PC-9 (cell line): Measurements from ENCODE around the gene IFNB1. TPM values are rescaled to one million over a fixed set of nuclear protein-coding genes. Genes with fewer than 3 reads are reported as not detected.

Experiments used
- BruUV-seq: library from RNA; stranded (reverse); fragments of 400-500 nt; replicated peaks from 2 replicates; lab custom pipeline; 2021; lab: Mats Ljungman, UMichigan
- CTCF ChIA-PET: fragments of 300-600 bp; sonication (Branson Sonifier 250); formaldehyde crosslinking; loops from one replicate; lab custom pipeline; 2022; ENCODE audit warnings: antibody characterized with exemption; lab: Charles Lee
- POLR2A ChIA-PET: fragments of 300-600 bp; sonication (Branson Sonifier 250); formaldehyde crosslinking; loops from one replicate; lab custom pipeline; 2022; ENCODE audit warnings: antibody characterized with exemption; ENCODE audit not compliant: unreplicated experiment; lab: Charles Lee
- DNase-seq, 2 experiments: peaks; one replicate each; pipeline versions ENCODE4 v3.0.0 to v3.0.0-alpha.2; 2015 to 2022; ENCODE audit warnings: mixed read lengths in 1 of 2
- H2AFZ ChIP-seq: fragments of 200-600 bp; sonication (generic); 2 replicates; pipeline ENCODE4 v1.8.1; 2017; ENCODE audit warnings: antibody characterized with exemption
- H3F3A ChIP-seq: fragments of 200-600 bp; sonication (generic); 2 replicates; pipeline ENCODE4 v1.8.1; 2017; ENCODE audit warnings: antibody characterized with exemption, mild to moderate bottlenecking, low read depth; ENCODE audit not compliant: insufficient read depth
- H3K27ac ChIP-seq: fragments of 200-600 bp; sonication (generic); 2 replicates; pipeline ENCODE4 v1.6.1; 2016; ENCODE audit warnings: mixed run types
- H3K27me3 ChIP-seq: fragments of 200-600 bp; sonication (generic); 2 replicates; pipeline ENCODE4 v1.6.1; 2016; ENCODE audit warnings: low read depth, mixed run types; ENCODE audit not compliant: insufficient read depth
- H3K36me3 ChIP-seq: fragments of 200-600 bp; sonication (generic); 2 replicates; pipeline ENCODE4 v1.6.1; 2016; ENCODE audit warnings: low read depth, mixed run types
- H3K4me1 ChIP-seq: fragments of 200-600 bp; sonication (generic); replicated peaks from 2 replicates; pipeline ENCODE4 v1.6.1; 2016; ENCODE audit warnings: mixed run types; ENCODE audit not compliant: insufficient read depth
- H3K4me2 ChIP-seq: fragments of 200-600 bp; sonication (generic); 2 replicates; pipeline ENCODE4 v1.6.1; 2017; ENCODE audit warnings: mixed run types
- H3K4me3 ChIP-seq: fragments of 200-600 bp; sonication (generic); 2 replicates; pipeline ENCODE4 v1.6.1; 2016; ENCODE audit warnings: mixed run types
- H3K79me2 ChIP-seq: fragments of 200-600 bp; sonication (generic); 2 replicates; pipeline ENCODE4 v1.6.1; 2017; ENCODE audit warnings: low read depth, mixed run types
- H3K9me2 ChIP-seq: fragments of 200-600 bp; sonication (generic); 2 replicates; pipeline ENCODE4 v1.8.1; 2017; ENCODE audit warnings: mild to moderate bottlenecking; ENCODE audit not compliant: insufficient read depth
- H3K9me3 ChIP-seq: fragments of 200-600 bp; sonication (generic); 2 replicates; pipeline ENCODE4 v1.8.1; 2016; ENCODE audit warnings: low read depth; ENCODE audit not compliant: insufficient read depth
- H4K20me1 ChIP-seq: fragments of 200-600 bp; sonication (generic); 2 replicates; pipeline ENCODE4 v1.8.1; 2017; ENCODE audit not compliant: insufficient read depth
- EZH2 ChIP-seq: fragments of 200-600 bp; sonication (generic); IDR thresholded peaks from 2 replicates; pipeline ENCODE4 v1.8.0; 2017; ENCODE audit warnings: antibody characterized with exemption, low read depth
- intact Hi-C: fragments of 100-400 bp; cut with micrococcal nuclease; formaldehyde crosslinking; loops from one replicate; pipeline ENCODE4 v1.10.0; 2022; ENCODE audit not compliant: unreplicated experiment
- total RNA-seq: library from RNA; stranded (reverse); gene quantifications from 2 replicates; pipeline ENCODE4 v1.2.3, GENCODE V29; 2021
- TF ChIP-seq, protein P1 (sequence below): fragments of 200-600 bp; sonication (generic); conservative IDR thresholded peaks from 2 replicates; pipeline ENCODE4 v1.6.1; 2017; ENCODE audit warnings: mixed run types, antibody characterized with exemption, mild to moderate bottlenecking, moderate library complexity

The IFNB1 gene
- total RNA-seq, 1 experiment from 2014 or later, result not detected

DNA sequence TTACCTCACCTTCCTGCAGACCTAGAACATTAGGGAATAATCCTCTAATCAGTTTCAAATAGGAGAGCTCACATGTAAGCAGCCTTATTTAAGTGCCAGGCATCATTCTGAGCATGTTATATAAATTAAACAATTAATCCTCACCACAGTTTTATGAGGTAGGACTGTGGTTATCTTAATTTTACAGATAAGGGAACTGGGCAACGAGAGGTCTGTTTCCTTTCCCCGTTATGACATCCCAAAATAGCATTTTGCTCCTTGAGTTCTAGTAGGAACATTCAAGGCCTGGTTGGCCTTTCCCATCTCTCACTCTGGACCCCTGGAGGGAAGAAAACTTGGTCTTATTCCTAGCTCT, 19.1 kb upstream of the IFNB1 start:
- Histone ChIP-seq H3F3A (peaks cover 18% of the 10 kb centered on the region; the same call in 1 of the 2 replicates), H3K9me2 (no peaks in the 10 kb centered on the region), H4K20me1 (no peaks in the 10 kb centered on the region), H2AFZ (peak overlapping the region; percentile 76; the same call in 1 of the 2 replicates), H3K79me2 (no peaks in the 10 kb centered on the region), H3K27me3 (no peaks in the 10 kb centered on the region), H3K36me3 (no peaks in the 10 kb centered on the region), H3K4me1 (peaks cover 30% of the 10 kb centered on the region), H3K4me2 (peak overlapping the region; percentile 75), H3K27ac (peak overlapping the region; percentile 89), H3K9me3 (no peaks in the 10 kb centered on the region), H3K4me3 (peak overlapping the region; percentile 43; the same call in 1 of the 2 replicates)
- no peak for TF ChIP-seq EZH2
- TF ChIP-seq, protein P1, sequence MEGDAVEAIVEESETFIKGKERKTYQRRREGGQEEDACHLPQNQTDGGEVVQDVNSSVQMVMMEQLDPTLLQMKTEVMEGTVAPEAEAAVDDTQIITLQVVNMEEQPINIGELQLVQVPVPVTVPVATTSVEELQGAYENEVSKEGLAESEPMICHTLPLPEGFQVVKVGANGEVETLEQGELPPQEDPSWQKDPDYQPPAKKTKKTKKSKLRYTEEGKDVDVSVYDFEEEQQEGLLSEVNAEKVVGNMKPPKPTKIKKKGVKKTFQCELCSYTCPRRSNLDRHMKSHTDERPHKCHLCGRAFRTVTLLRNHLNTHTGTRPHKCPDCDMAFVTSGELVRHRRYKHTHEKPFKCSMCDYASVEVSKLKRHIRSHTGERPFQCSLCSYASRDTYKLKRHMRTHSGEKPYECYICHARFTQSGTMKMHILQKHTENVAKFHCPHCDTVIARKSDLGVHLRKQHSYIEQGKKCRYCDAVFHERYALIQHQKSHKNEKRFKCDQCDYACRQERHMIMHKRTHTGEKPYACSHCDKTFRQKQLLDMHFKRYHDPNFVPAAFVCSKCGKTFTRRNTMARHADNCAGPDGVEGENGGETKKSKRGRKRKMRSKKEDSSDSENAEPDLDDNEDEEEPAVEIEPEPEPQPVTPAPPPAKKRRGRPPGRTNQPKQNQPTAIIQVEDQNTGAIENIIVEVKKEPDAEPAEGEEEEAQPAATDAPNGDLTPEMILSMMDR, result no peak
- intact Hi-C loops, result no loop called here
- POLR2A ChIA-PET, result interaction anchor here (0.6 kb wide), 1 partner anchor 594 kb away, joined by 6 read pairs; no protein-coding TSS in a partner anchor
- BruUV-seq, result no TSS peak
- DNase-seq, result no peak
- CTCF ChIA-PET, result no interaction called here

DNA sequence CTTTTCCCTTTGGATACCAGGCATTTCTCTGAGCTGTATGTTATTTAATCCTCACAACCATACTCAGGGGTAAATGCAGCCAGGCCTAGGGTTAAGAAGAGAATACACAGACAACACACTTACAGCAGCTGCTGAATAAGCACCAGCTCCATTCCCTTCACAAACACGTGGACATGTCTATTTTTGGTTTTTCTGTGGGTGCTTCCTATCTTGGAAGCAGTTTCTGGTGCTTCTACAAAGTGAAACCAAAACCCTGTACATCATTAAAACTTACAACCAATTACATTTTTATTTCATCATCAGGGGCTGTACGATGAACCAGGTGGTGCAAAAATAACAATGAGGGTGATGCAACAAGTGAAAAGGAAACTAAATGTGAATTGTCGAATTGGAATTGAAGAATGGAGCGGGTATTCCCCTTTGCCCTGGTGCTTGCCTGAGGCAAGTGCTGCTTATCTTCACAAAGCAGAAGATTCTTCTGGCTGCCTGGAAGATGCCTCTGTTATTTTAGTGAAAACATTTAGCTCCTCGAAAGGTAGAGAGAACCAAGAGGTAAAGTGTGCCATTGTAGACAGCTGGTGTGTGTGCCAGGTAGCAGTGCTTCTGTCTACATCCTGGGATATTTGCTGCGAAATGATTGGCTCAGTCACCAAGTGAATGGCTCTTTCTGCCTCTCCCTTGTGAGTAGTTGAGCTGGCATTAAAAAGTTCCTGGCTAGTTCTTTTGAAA, 18.6 kb upstream of the IFNB1 start:
- Histone ChIP-seq H3K27me3 (no peaks in the 10 kb centered on the region), H3K9me2 (no peaks in the 10 kb centered on the region), H3K27ac (peak overlapping the region; percentile 89), H2AFZ (peak overlapping the region; percentile 76), H3K4me1 (peaks cover 30% of the 10 kb centered on the region), H3F3A (peaks cover 18% of the 10 kb centered on the region; the same call in 1 of the 2 replicates), H3K4me2 (peak overlapping the region; percentile 75), H4K20me1 (no peaks in the 10 kb centered on the region), H3K9me3 (no peaks in the 10 kb centered on the region), H3K4me3 (peak overlapping the region; percentile 43), H3K79me2 (no peaks in the 10 kb centered on the region), H3K36me3 (no peaks in the 10 kb centered on the region)
- DNase-seq, result peak; percentile 19 to 48
- ChIA-PET POLR2A (interaction anchor here (0.6 to 0.7 kb wide), 2 partner anchors 66 to 593 kb away, joined by 3 to 6 read pairs; no protein-coding TSS in a partner anchor), CTCF (interaction anchor here (1.2 kb wide), 1 partner anchor 17 kb away, joined by 4 read pairs; no protein-coding TSS in a partner anchor)
- TF ChIP-seq, protein P1, result no peak
- TF ChIP-seq EZH2, result no peak
- no TSS peak for BruUV-seq
- intact Hi-C loops, result no loop called here

DNA sequence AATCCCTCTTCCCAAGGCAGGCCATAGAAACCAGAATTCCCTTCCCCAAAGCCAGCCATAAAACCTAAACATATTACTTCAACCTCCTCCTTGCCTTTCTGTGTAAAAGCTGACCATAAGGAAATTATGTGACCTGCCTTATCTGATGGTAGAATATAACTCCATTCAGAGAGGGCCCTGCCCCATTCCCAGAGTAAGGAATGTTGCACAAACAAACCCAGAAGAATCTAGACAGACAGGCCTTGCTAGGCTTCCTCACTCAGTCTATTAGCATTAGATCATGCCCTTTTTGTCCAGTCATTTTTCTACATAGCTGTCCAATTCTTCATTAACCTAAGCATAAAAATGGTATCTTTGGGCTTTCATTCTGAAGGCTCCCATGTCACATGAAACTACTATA, 17.8 kb upstream of the IFNB1 start:
- DNase-seq, result peak; percentile 41 to 73
- Histone ChIP-seq H3F3A (peaks cover 18% of the 10 kb centered on the region; the same call in 1 of the 2 replicates), H3K4me2 (peak overlapping the region; percentile 75), H3K4me3 (no peak overlapping the region; the same call in 1 of the 2 replicates), H3K4me1 (peaks cover 30% of the 10 kb centered on the region), H4K20me1 (no peaks in the 10 kb centered on the region), H3K27me3 (no peaks in the 10 kb centered on the region), H3K27ac (peak overlapping the region; percentile 89), H2AFZ (no peak overlapping the region; the same call in 1 of the 2 replicates), H3K36me3 (no peaks in the 10 kb centered on the region), H3K9me2 (no peaks in the 10 kb centered on the region), H3K79me2 (no peaks in the 10 kb centered on the region), H3K9me3 (no peaks in the 10 kb centered on the region)
- no TSS peak for BruUV-seq
- TF ChIP-seq, protein P1, result no peak
- no peak for TF ChIP-seq EZH2
- POLR2A ChIA-PET, result interaction anchor here (0.7 kb wide), 1 partner anchor 65 kb away, joined by 3 read pairs; no protein-coding TSS in a partner anchor
- intact Hi-C loops, result loop anchor here (1.0 kb wide), 1 partner anchor 65 kb away; no protein-coding TSS in a partner anchor
- CTCF ChIA-PET, result interaction anchor here (1.2 kb wide), 1 partner anchor 17 kb away, joined by 4 read pairs; no protein-coding TSS in a partner anchor
